HG03571 (cell line): Measurements from ENCODE around the gene KLF17.

ENCODE experiments used
- ATAC-seq: cut with Tn5 transposase; IDR thresholded peaks from one replicate; pipeline ENCODE4 v1.9.1; 2021; ENCODE audit not compliant: unreplicated experiment

KLF17 gene

DNA sequence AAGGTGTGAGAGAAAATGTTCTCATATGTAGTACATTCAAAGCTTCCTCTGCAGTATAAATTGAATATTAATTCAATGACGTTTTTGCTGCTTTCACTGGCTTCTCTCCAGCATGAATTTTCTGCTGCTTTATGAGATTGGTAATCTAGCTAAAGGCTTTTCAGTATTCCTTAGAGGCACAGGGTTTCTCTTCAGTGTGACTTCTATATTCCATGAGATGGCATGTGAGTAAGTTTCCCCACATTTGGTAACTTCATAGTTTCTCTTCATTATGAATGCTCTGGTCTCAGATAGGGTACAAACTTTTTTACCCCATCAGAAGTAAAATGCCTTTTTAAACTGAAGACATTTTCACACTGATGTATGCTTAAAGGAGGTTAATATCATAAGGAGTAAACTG, 33.2 kb downstream of the KLF17 start:
- ATAC-seq: no peak

- ATAC-seq: no peak
Measured at GRCh38 chr1:44152692-44153091, 34.1 kb downstream of the KLF17 start.

DNA sequence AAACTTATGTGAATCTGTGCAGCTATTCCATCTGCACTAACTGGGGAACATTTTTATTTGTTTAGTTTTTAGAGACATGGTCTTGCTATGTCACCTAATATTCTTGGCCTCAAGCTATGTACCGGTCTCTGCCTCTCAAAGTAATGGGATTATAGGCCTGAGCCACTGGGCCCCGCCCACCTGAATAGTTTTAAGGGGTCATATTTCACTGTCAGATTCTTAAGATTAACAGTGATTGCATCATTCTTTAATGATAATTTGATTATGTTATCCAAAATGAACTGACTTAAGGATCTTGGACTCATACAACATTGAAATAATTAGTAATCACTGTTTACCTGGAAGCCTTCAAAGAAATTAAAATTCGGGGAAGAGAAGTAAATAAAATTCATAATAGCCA, 35.4 kb downstream of the KLF17 start:
- no peak for ATAC-seq

DNA sequence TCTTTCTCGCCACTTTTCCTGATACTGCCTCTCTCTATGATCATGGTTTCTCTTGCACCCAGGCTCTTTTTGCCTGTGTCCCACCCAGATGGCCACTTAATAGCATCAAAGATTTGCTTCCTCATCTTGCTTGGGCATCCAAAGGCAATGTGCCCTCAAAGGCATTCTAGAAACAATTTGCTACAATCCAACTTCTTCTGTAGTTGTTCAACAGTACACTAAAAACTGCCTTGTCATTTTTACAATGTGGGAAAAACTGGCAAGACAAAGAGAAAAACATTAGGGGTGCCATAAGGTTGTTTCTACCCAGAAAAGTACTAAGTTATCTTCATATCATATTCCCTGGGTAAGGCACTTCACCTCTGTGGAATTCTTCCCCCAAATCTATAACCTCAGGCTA, 39.3 kb downstream of the KLF17 start:
- ATAC-seq: no peak

- no peak for ATAC-seq
Measured at GRCh38 chr1:44158871-44159270, 40.2 kb downstream of the KLF17 start.

DNA sequence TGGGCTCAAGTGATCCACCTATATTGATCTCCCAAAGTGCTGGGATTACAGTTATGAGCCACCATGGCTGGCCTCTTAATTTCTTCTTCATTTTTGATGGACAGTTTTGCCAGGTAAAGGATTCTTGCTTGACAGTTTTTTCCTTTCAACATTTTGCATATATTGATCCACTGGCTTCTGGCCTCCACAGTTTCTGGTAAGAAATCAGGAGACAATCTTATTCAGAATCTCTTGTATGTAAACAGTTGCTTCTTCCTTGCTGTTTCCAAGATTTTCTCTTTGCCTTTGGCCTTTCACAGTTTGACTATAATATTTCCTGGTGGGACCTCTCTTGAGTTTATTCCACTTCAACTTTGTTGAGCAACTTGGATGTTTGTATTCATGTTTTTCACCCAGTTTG, 42.9 kb downstream of the KLF17 start:
- ATAC-seq: no peak

- no peak for ATAC-seq
Measured at GRCh38 chr1:44168520-44169098, 50.0 kb downstream of the KLF17 start.

- no peak for ATAC-seq
Measured at GRCh38 chr1:44170281-44170823, 51.7 kb downstream of the KLF17 start.

DNA sequence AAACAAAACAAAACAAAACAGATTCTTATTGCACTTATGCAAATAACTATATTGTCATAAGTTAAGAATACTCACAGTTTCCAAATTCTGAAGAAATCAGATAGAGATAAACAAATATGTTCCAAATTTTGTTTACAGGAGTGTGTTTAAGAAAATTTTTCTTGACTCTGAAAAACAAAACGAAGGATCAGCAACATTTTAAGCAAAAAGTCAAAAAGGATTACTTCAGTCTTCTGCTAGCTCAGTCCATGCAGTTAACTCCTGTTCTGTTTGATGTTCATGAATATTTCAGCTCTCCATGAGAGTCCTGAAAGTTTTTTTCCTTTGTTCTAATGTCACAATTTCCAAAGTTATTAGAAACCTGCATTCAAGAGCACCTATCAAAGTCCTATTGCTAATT, 56.0 kb downstream of the KLF17 start:
- ATAC-seq: no peak
